GM06990 (cell line): ENCODE measurements around the gene SMARCD2.
"Not testable (repeated sequence)": the region's sequence is repeated elsewhere in the genome, so short reads cannot be mapped to it uniquely, and the experiment has no call there.

Experiments
- DNase-seq: peaks from one replicate; pipeline ENCODE4 v3.0.0-alpha.2; 2011; ENCODE audit not compliant: insufficient read length; ENCODE audit errors: extremely low read depth
- H3K27me3 ChIP-seq: replicated peaks from 2 replicates; pipeline ENCODE4 v1.6.0; 2011; ENCODE audit warnings: low read length; ENCODE audit not compliant: control insufficient read depth, insufficient read depth
- H3K36me3 ChIP-seq: 2 replicates; pipeline ENCODE4 v1.5.1; 2011; ENCODE audit warnings: low read length; ENCODE audit not compliant: control insufficient read depth, insufficient read depth
- H3K4me3 ChIP-seq: replicated peaks from 2 replicates; pipeline ENCODE4 v1.5.1; 2011; ENCODE audit warnings: low read depth, mild to moderate bottlenecking, control low read depth, low read length
- CTCF ChIP-seq: IDR thresholded peaks from 2 replicates; pipeline ENCODE4 v1.5.1; 2011; ENCODE audit warnings: low read length, control low read depth, mild to moderate bottlenecking, inconsistent platforms; ENCODE audit not compliant: insufficient read depth, poor library complexity, severe bottlenecking

Gene SMARCD2

GRCh38 chr17:63842540-63843386 lies at the start of gene SMARCD2:
TSS of gene SMARCD2 (minus strand) at chr17:63842685. CDS start at chr17:63842674, 11 bp downstream.
- peak within 1 kb of the TSS; percentile 89 for H3K4me3 ChIP-seq
- TF ChIP-seq CTCF = no peak
- H3K36me3 ChIP-seq = peaks cover 2% of the 10 kb centered on the region; the same call in 1 of the 2 replicates
- H3K27me3 ChIP-seq = no peaks in the 10 kb centered on the region
- DNase-seq = peak; percentile 99

- H3K4me3 ChIP-seq, H3K27me3 ChIP-seq, H3K36me3 ChIP-seq, DNase-seq: not testable (repeated sequence)
- peak; percentile 41 for TF ChIP-seq CTCF
These were observed 46.8 kb upstream of the SMARCD2 start for GRCh38 chr17:63889026-63889848.

- H3K27me3 ChIP-seq, H3K4me3 ChIP-seq, DNase-seq, H3K36me3 ChIP-seq: not testable (repeated sequence)
These were observed 42.6 kb upstream of the SMARCD2 start for GRCh38 chr17:63885119-63885518.

GRCh38 chr17:63882626-63883126 lies 40.2 kb upstream of the SMARCD2 start:
- not testable (repeated sequence) for H3K27me3 ChIP-seq, H3K4me3 ChIP-seq, DNase-seq, H3K36me3 ChIP-seq

- Histone ChIP-seq H3K36me3 (no peaks in the 10 kb centered on the region), H3K27me3 (no peaks in the 10 kb centered on the region), H3K4me3 (no peak within 1 kb of the TSS)
- TF ChIP-seq CTCF = peak; percentile 74
- DNase-seq = no peak
These were observed 39.6 kb upstream of the SMARCD2 start, which contains the start of gene GH2 for GRCh38 chr17:63881935-63882601. TSS of gene GH2 (minus strand) at chr17:63881944. CDS start at chr17:63881801, 143 bp downstream.

- H3K36me3 ChIP-seq, H3K27me3 ChIP-seq, H3K4me3 ChIP-seq, DNase-seq: not testable (repeated sequence)
These were observed 38.9 kb upstream of the SMARCD2 start for GRCh38 chr17:63881337-63881736.

GRCh38 chr17:63880706-63881105 lies 38.2 kb upstream of the SMARCD2 start:
- H3K4me3 ChIP-seq = no peak overlapping the region
- no peak for DNase-seq
- H3K36me3 ChIP-seq = no peaks in the 10 kb centered on the region
- TF ChIP-seq CTCF = no peak
- H3K27me3 ChIP-seq = no peaks in the 10 kb centered on the region

- not testable (repeated sequence) for DNase-seq, H3K4me3 ChIP-seq, H3K36me3 ChIP-seq, H3K27me3 ChIP-seq
These were observed 35.9 kb upstream of the SMARCD2 start for GRCh38 chr17:63878413-63878812.

- not testable (repeated sequence) for H3K36me3 ChIP-seq, DNase-seq, H3K27me3 ChIP-seq, H3K4me3 ChIP-seq
These were observed 32.2 kb upstream of the SMARCD2 start for GRCh38 chr17:63874693-63875092.
